Activated CD4-positive, CD25-positive, alpha-beta regulatory T cell treated with anti-CD3 and anti-CD28 coated beads, Interleukin-2, amount 50 U/mL, for 72 hours (primary cell): ENCODE results near the gene TRAPPC3.
A peak's percentile ranks its signal among the peaks of the same experiment; 100 is the strongest.

Experiments used
- DNase-seq: peaks from one replicate; pipeline ENCODE4 v3.0.0; 2021

Gene TRAPPC3

GRCh38 chr1:36151134-36151844 is 2.0 kb upstream of the TRAPPC3 start:
- DNase-seq: no peak

GRCh38 chr1:36150296-36151133 is 1.2 kb upstream of the TRAPPC3 start:
- peak; percentile 77 for DNase-seq

DNA sequence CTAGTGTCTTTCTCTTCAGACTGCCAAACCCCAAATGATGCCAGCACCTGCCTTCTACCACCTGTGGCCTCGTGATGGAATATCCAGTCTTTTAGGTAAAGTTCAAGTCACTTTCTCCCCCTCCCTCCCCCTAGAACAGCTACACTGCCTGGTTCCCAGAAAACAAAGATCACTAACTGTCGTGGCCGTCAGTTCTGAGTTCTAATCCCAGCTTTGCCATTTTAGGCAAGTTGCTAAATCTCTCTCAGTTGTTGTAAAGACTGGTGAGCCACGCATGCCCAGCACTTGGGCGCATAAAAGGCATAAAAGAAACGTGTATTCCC is 648 bp upstream of the TRAPPC3 start:
- DNase-seq: no peak

GRCh38 chr1:36148821-36149236 is 457 bp downstream of the TRAPPC3 start:
- DNase-seq: no peak

DNA sequence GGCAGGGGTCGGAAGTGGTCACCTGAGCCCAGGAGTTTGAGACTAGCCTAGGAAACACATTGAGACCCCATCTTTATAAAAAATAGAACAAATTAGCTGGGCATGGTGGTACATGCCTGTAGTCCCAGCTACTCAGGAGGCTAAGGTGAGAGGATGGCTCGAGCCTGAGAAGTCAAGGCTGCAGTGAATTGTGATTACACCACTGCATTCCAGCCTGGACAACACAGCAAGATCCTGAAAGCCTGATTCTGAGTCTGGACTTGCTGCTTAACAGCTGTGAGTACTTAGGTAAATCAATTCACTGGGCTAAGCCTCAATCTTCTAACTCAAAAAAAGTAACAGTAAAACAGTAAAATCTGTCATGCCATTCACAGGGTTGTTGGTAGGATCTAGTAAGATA is 4.9 kb downstream of the TRAPPC3 start:
- no peak for DNase-seq

- no peak for DNase-seq
Observed at GRCh38 chr1:36143424-36143823, 5.9 kb downstream of the TRAPPC3 start.

- no peak for DNase-seq
Observed at GRCh38 chr1:36142121-36142520, 7.2 kb downstream of the TRAPPC3 start.

DNA sequence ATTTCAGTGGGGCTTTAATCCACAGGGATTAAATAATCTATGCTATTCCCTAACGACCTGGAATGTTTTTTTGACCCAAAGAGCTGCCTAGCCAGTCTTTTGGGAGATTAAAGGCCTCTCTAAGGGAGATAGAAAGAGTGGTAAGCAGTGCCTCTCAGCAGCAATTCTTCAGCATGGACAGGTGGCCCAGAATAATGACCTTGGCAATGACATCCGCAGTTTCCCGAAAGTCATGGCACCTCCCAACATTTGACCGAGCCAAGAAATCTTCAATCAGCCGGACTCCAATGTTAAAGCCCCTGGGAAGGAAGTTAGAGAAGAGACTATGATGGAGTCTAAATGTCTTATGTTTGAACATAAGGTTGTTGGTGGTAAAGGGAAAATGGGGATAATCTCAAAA is 9.8 kb downstream of the TRAPPC3 start:
- no peak for DNase-seq

- no peak for DNase-seq
Observed at GRCh38 chr1:36137776-36138175, 11.5 kb downstream of the TRAPPC3 start.

DNA sequence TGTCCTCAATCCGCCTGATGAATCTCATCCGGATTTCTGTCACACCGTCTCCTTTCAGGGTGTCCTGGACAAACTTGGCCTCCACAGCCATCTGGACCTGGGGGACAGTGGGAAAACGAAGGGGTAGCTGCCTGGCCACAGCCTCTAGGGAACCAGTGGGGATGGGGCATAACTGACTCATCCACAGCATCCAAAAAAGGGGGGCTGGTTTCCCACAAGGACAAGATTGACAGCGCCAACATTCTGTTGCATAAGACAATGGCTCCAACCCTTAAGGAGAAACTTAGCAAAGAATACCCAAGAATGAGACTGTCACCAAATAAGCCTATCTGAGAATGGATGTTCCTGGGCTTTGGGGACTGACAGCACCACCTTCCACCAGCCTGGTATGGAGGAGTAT is 12.1 kb downstream of the TRAPPC3 start:
- DNase-seq: no peak

DNA sequence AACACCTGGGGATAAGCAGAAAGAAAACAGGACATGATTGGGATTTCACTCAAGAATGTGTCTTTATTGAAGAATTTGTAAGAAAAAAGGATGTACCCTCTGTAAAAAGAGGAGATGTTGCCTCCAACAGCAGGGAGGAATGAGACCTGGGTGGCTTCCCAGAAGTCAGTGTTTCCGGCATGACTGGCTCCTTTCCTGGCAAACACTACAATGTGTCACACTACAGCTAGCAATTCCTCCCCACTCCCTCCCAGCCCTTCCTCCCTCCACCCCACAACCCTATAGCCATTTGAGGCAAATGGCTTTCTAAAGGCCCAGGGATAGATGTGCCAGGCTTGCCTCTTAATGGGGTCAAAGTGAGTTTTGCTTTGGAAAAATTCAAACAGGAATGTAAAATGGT is 12.8 kb downstream of the TRAPPC3 start:
- no peak for DNase-seq

DNA sequence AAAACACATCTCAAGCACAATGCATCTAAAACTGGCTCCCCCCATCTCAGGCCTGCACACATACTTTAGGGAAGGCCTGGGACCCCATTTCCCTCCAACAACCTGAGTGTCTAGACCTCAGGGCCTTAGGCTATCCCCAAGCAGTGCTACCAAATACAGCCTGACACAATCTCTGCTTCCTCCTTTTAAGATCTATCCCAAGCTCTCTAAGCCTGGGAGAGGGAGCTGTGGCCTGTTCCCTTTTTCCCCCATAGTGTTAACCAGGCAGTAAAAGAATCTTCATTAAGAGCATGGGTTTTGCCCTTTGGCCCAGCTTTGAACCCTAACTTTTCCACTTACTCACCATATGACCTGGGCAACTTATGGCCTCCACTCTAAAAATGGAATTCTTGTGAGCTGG is 13.5 kb downstream of the TRAPPC3 start:
- no peak for DNase-seq

DNA sequence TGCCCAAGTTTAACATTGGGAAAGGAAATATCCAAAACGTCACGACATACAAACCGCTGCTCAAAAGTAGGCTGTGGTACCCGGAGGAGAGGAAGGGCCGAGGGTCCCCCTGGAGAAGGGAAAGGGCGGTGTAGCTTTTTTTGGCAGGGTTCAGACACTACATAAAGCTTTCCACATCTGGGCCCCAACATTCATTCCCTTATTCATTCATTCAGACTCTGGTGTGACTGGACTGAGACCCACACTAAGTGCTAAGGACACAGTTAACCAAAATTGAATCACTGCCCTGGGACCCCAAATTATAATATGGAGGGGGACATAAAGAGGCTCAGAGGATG is 14.0 kb downstream of the TRAPPC3 start:
- DNase-seq: no peak

DNA sequence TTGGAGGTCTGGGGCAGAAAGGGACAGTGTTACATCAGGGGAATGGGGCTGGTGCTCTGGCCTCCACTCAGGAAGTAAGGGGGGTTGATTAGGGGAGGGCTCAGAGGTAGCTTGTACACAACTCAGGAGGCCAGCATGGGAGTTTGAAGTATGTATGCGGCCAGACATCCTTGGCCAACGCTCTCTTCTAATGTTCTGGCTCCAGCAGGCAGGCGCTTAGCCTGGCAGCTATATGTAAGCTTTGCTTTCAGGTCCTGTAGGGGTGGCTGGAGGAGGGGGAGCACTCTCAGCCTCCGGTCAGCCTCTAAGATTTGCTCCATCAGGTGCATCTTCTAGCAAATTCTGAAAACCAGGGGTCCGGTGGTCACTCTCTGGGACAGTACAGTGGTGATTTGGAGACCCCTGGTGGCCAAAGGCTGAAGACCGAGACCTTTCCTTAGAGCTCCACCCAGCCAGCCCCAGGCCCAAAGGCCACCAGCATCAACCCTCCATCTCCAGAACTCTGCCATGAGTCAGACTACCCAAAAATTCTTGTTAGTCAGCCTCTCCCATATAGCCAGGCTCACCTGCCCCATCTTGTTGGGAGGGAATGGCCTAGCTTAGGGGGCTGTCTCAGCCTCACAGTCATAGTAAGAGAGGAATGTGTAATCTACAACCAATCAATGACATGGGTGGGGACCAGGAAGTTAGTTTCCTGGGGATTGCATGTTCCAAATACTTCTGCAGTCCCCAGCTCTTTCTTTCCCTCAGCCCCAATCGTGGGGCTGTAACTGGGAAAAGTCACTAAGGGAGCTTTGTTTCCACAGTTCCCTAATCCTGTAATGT is 14.6 kb downstream of the TRAPPC3 start:
- DNase-seq: no peak

DNA sequence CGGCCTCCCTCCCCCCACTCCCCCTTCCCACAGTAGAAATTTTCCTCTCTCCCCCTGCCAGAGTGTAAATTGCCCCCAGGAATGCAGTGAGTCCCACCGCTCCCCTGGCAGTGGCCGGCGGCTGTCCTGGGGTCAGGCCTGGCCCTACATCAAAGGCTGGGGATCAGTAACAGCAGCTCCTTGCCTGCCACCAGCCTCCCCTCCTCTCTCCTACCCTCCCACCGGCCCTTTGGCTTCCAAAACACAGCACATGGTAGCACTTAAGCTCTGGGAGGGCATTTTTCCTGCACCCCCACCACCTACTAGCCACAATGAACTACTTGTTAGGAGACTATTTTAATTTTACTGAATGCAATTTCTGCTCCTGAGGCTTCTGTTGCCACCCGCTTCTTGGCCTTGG is 15.3 kb downstream of the TRAPPC3 start:
- no peak for DNase-seq

DNA sequence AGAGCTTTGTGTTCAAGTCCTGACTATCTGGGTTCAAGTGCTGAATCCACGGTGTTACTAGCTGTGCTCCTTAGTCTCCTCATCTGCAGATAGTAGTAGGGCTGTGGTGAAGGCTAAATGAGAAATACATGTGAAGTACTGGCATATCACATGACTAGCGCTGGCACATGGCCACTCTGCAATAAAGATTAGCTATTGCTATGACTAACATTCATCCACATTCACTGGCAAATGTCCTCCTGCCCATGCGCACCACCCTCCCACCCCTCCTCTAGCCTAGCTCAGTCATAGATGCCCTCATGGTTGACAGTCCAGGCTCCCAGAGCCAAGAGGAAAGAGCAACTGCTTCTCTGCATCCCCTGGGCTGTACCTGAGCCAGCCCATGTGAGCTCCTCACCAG is 15.8 kb downstream of the TRAPPC3 start:
- DNase-seq: no peak

DNA sequence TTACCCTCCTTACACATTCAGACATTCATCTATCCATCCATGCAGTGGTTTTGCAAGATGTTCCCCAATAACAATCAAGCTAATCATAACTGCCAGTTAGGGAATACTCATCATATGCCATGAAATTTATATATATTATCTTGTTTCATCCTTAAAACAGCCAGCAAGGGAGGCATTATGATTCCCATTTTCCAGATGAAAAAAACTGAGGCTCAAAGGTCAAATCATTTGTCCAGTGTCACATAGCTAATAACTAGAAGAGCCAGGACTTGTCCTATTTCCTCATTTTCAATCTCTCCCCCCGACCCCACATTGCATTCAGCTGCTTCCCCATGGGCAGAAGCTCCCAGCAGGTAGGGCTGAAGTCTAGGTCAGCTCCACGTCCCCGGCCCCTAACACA is 17.3 kb downstream of the TRAPPC3 start:
- DNase-seq: no peak

DNA sequence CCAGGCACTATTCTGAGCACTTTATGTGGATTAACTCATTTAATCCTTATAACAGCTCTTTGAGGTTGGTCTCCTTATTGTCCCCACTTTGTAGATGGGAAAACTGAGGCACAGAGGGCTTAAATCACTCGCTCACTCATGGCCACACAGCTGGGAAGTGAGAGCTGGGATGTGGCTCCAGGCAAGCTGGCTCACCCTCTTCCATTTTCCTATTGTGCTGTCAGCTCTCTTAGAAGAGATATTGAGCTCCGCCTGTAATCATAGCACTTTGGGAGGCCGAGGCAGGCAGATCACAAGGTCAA is 20.4 kb downstream of the TRAPPC3 start:
- no peak for DNase-seq

GRCh38 chr1:36128126-36128904 is 21.0 kb downstream of the TRAPPC3 start:
- DNase-seq: no peak

DNA sequence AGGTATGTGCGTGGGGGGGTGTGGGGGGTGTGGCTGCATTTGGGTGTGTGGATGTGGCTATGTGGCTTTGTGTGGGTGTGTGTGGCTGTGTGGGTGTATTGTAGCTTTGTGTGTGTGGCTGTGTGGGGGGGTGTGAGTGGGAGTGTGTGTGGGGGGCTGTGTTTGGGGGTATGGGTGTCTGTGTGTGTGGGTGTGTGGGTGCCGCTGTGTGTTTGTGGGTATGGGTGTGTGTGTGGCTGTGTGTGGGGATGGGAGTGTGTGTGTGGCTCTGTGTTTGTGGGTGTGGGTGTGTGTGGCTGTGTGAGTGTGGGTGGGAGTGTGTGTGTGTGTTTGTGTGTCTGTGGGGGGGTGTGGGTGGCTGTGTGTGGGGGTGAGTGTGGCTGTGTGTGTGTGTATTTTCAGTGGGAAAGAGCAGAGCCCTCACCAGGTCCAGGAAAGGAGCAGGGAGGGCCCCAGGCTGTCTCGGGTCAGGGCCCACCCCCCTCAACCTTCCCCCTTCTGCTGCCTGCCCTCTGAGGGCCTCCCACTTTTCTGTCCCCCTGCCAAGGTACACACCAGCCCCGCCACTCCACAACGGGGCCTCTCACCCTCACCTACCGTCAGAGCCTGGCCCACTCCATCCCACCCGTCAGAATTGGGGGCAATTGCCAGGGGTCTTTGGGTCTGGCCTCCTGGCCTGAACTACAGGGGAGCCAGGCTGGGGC is 22.3 kb downstream of the TRAPPC3 start:
- no peak for DNase-seq

DNA sequence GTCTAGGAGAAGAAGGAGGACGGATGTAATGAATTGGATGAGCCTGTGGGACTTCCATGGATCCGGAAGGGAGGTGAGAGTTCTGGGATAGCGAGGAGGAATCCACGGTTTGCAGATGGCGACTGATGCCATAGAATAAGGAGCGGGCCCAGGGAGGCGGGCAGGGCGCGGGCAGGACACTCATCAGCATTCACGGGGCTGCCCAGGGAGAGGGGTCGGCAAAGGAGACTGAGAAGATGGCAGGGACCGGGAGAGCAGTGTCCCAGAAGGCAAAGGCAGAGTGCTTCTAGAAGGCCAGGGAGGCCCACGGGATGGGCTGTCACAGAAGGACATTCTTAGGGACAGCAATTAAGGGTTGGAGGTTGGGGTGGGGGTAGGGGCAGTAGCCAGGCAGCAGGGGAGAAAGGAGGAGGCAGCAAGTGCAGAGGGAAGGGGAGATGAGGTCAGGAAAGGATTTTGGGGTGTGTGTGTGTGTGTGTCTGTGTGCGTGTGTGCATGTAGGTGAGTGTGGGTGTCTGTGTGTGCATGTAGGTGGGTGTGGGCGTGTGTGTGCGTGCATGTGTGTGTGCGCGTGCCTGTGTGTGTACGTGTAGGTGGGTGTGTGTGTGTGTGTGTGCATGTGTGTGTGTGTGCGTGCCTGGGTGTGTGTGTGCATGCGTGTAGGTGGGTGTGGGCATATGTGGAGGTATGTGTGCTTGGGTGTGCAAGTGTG is 23.1 kb downstream of the TRAPPC3 start:
- DNase-seq: no peak
